HG03378 (cell line): ENCODE measurements around the gene NEU4.
"Not testable (repeated sequence)": the region's sequence is repeated elsewhere in the genome, so short reads cannot be mapped to it uniquely, and the experiment has no call there.

Experiments
- ATAC-seq: cut with Tn5 transposase; IDR thresholded peaks from one replicate; pipeline ENCODE4 v1.9.1; 2021; ENCODE audit warnings: mild to moderate bottlenecking, moderate library complexity; ENCODE audit not compliant: unreplicated experiment

The NEU4 gene

DNA sequence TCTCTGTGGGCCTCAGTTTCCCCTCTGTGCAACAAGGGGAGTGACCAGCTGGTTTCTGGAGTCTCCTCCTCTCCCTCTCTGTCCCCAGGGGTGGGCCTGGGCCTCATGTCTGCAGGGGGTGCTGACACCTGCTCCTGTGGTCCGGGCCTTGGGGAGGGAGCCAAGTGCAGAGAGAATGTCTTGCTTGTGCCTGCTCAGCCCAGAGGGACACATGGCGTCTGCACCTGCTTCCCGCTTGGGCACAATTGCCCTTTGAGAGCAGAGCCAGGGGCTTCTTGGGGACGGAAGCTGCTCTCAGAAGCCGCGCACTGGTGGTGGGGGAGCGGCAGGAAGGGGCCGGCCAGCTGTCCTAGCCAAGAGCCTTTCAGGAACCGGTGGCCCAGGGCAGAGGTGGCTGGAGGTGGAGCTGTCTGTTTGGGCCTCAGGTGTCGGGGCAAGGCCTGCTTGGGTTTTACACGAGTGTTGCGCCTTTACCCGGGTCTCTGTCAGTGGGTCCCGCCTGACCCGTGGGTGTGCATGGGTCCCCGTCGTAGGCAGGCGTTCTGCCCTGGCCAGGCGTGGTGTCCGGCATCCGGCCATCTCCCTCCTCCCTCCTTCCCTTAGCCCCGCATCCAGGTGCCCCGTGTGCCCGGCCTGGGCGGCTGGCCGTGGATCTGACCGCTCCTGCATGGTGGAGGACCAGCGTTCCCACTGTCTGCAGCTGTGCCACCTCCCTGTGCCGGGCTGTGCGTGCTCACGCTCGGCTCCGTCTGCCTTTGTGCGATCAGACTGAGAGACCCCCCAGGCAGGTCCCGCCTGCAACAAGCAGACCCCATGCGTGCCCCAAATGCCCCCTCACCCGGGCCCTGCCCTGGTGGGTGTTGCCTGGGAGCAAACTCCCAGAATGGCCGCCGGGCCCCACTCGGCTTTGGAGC, 4.0 kb downstream of the NEU4 start:
- ATAC-seq, result no peak

DNA sequence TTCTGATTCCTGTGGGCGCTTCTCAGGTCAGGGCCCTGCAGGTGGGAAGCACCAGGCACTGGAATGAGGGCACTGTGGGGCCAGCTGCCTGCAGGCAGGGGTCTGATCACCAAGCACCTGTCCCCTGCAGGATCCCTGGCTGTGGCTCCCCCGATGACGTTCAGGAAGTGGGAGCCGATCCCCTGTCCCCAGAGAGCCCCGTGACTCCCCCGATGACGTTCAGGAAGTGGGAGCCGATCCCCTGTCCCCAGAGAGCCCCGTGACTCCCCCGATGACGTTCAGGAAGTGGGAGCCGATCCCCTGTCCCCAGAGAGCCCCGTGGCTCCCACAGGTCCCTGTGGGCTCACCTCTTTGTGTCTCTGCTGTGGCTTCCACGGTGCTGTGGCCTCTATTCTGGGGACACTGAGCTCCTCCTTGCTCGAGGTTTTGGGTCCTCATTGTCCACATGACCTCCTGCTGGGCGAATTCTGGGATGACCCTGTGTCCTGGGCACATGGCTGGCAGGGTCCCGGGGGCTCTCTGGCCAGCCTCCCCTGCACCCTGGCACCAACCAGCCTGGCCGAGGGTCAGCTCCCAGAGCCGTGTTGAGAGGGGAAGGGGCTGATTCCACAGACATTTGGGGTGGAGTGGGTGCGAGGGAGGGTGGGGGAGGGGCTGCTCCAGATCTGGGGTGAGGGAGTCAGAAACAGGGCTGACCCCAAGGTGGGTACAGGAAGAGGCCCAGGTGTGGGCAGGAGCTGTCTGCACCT, 4.8 kb downstream of the NEU4 start:
- no peak for ATAC-seq

DNA sequence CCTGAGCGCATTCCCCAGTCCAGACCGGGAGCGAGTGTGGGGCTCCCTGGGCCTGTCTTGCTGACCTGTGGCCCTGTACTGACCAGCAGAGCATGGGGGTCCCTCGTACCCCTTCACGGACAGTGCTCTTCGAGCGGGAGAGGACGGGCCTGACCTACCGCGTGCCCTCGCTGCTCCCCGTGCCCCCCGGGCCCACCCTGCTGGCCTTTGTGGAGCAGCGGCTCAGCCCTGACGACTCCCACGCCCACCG, 5.3 kb downstream of the NEU4 start:
- ATAC-seq, result no peak

DNA sequence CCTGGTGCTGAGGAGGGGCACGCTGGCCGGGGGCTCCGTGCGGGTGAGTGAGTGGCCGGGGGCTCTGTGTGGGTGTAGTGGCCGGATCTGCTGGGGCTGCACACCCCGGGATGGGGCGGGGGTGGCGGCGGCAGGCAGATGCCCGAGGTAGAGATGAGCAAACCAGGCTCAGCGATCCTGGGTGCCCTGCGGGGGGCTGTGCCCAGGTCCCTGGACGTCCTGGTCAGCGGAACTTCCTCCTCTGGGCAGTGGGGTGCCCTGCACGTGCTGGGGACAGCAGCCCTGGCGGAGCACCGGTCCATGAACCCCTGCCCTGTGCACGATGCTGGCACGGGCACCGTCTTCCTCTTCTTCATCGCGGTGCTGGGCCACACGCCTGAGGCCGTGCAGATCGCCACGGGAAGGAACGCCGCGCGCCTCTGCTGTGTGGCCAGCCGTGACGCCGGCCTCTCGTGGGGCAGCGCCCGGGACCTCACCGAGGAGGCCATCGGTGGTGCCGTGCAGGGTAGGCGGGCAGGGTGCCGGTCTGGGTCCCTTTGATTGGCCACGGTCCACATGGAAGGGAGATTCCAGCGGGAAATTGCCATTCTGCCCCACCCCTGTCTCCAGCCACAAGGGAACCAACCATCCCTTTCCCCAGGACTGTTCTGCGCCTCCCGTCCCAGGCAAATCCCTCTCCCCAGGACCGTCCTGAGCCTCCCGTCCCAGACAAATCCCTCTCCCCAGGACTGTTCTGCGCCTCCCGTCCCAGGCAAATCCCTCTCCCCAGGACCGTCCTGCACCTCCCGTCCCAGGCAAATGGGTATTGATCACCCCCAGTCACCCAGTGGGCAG, 5.9 kb downstream of the NEU4 start:
- ATAC-seq, result no peak

DNA sequence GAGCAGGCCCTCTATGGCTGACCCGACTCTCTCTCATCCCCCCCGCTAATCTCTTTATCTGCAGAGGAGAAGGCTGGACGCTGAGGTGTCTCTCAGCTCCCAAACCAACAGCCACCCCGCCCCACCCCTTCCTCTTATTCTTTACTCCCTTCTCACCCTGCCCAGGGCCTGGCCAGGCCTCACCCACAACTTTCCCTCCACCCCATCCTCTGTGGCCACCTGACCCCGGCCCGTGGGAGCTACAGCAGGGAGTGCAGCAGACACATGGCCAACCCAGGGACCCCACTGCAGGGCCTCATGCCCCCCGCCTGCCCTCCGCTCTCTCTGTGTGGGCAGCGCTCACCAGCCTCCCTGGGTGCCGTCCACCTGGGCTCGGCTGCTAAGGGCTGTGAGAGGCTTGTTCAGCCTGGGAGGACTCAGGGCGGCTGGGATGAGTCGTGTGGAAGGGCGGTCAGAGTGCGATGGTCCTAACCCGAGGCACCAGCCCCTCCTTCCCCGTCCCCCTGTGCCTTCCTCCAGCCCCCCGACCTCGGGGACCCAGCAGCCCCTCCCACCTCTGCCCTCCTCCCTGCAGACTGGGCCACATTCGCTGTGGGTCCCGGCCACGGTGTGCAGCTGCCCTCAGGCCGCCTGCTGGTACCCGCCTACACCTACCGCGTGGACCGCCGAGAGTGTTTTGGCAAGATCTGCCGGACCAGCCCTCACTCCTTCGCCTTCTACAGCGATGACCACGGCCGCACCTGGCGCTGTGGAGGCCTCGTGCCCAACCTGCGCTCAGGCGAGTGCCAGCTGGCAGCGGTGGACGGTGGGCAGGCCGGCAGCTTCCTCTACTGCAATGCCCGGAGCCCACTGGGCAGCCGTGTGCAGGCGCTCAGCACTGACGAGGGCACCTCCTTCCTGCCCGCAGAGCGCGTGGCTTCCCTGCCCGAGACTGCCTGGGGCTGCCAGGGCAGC, 6.8 kb downstream of the NEU4 start:
- no peak for ATAC-seq

DNA sequence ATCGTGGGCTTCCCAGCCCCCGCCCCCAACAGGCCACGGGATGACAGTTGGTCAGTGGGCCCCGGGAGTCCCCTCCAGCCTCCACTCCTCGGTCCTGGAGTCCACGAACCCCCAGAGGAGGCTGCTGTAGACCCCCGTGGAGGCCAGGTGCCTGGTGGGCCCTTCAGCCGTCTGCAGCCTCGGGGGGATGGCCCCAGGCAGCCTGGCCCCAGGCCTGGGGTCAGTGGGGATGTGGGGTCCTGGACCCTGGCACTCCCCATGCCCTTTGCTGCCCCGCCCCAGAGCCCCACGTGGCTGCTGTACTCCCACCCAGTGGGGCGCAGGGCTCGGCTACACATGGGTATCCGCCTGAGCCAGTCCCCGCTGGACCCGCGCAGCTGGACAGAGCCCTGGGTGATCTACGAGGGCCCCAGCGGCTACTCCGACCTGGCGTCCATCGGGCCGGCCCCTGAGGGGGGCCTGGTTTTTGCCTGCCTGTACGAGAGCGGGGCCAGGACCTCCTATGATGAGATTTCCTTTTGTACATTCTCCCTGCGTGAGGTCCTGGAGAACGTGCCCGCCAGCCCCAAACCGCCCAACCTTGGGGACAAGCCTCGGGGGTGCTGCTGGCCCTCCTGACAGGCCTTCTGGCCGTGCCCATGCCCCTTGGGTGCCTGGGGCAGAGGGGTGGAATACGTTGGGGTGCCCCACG, 7.6 kb downstream of the NEU4 start:
- ATAC-seq, result no peak

DNA sequence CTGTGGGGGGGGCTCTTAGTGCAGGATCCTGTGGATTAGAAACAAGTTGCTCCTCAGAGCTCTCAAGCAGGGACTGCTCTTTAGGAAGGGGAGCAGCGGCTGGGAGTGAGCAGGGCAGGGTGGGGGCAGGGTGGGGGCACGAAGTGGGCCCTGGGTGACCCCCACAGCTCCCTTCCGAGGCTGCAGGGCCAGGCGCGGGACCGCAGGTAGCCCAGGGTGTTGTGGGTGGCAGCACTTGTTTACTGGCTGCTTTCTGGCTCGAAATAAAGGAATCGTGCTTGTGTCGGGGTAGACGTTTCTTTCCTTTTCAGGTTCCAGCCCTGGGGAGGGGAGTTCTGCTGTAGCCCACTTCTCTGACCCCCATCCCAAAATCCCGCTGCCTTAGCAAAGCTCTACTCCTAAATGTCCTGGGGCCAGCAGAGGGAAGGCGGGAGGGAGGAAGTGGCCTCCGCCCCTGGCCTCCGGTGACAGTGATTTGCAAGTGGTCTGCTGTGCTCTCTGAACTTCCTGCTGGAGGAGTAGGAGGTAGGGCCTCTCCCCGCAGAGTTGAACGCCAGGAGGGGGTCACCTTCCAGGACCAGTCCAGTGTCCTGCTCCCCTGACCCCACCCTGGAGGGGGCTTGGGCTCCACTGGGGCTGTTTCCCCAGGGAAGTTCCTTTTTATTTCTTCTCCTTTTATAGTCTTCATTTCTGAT, 8.3 kb downstream of the NEU4 start:
- no peak for ATAC-seq

DNA sequence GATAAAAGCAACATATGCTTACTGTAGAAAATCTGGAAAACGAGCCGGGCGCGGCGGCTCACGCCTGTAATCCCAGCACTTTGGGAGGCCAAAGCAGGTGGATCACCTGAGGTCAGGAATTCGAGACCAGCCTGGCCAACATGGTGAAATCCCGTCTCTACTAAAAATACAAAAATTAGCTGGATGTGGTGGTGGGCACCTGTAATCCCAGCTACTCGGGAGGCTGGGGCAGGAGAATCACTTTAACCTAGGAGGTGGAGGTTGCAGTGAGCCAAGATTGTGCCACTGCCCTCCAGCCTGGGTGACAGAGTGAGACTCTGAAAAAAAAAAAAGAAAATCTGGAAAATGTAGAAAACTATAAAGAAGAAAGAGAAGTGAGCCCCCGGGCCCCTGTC, 8.8 kb downstream of the NEU4 start:
- ATAC-seq, result not testable (repeated sequence)

DNA sequence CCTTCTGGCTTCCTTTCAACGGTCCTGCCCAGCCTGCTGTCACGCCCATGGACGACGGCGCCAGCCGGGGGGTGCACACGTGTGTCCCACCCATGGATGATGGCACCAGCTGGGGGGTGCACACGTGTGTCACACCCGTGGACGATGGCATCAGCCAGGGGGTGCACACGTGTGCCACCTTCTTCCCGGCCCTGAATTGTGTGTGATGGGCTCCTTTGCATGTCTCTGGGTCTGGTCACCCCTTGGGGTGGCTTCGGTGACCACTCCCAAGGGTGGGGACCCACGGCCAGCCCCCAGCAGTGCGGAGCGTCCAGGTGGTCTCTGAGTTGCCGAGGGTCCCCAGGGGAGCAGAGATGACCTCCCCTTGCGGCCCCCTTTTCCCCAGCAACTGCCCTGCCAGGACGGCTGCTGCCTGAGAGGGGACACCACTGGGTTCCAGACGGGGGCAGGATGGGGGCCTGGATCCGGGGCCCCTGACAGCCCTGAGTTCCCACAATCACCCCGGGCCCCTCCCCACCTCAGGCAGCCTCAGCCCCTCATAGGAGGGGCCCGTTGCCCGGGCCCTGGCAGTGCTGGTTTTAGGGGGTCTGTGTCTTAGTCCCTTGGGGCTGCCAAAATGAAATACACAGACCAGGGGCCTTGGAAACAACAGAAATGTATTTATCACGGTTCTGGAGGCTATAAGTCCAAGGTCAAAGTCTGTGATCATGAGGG, 9.4 kb downstream of the NEU4 start:
- no peak for ATAC-seq

DNA sequence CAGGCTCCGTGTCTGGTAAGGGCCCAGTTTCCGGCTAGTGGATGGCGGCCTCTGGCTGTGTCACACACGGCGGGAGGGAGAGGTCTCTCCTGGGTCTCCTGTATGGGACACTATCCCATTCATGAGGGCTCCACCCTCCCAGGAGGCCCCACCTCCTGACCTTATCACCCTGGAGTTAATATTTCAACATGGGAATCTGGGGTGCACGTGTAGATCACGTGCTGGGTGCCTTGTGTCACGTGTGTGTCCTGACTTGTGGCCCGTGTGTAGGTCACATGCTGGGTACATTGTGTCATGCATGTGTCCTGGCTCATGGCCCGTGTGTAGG, 9.9 kb downstream of the NEU4 start:
- ATAC-seq, result no peak

DNA sequence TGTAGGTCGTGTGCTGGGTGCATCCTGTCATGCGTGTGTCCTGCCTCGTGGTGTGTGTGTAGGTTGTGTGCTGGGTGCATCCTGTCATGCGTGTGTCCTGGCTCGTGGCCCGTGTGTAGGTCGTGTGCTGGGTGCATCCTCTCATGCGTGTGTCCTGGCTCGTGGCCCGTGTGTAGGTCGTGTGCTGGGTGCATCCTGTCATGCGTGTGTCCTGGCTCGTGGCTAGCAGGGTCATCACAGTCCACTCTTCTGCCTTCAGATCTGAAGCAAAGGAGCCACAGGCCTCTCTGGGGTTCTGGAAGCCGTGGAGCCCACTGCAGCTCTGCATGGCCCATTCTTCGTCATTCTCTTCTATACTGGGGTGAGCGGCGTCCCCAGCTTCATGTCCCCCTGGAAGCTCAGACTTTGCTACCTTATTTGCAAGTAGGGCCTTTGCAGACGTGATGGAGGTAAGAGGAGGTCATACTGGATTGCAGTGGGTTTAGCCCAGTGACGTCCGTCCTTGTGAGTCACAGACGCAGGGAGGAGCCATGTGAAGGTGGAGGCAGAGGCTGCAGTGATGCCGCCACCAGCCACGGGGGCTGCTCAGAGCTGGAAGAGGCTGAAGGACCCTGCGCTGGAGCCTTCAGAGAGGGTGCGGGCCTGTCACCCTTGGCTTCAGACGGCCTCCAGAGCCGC, 11.1 kb downstream of the NEU4 start:
- ATAC-seq, result not testable (repeated sequence)

DNA sequence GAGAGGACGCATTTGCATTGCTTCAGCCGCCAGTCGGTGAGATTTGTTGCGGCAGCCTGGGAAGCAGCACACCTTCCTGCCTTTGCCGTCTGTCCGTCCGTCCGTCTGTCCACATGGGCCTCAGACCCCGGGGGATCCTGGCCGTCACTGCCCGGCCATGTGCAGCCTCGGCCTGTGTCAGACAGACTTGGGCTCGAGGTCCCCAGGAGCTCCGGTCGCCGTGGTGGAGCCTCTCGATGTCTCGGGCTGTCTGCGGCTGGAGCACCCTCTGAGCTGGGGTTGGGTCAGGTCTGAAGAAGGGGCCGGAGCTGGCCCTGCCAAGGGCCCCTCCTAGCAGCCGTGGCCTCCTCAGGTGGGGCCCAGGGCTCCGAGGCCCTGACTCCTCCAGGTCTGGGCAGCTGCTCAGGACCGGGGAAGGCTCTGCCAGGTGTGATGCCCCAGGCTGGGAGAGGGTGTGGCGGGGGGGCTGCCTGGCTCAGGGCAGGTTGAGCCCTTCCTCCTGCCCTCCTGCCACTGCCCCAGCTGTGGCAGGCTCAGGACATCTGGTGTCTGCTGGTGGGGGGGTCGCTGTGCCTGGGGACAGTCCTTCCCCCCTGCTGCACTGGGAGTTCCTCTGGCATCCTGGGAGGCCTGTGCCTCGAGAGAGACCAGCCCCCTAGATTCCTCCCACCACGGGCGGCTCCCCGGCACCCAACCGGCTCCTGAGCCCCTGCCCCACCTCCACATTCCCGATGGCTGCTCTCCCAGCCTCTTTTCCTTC, 11.8 kb downstream of the NEU4 start:
- no peak for ATAC-seq

DNA sequence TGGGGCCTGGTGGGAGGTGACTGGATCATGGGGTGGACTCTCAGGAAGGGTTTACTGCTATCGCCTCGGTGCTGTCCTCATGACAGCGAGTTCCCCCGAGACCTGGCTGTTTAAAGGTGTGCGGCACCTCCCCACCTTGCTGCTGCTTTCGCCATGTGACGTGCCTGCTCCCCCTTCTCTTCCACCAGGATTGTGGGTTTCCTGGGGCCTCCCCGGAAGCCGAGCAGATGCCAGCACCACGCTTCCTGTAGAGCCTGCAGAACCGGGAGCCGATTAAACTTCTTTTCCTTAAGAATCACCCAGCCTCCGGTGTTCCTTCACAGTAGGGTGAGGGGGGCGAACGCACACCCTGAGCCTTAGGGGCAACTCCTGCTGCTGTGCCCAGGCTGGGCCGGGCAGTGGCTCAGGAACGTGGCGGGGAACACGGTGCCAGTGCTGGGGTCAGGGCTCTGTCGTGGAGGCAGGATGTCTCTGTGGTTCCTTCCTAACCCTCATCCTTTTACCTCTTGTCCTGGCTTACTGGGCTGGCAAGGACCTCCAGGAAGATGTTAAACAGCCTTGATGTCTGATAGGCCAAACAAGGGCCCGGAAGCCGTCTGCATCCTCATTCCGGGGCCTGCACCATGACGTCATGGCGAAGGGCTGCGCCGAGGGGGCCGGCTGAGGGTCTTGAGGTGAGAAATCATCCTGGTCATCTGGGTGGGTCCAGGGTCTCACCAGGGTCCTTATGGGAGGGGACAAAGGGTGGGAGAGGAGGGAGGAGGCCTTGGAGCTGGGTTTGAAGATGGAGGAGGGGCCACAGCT, 12.7 kb downstream of the NEU4 start:
- no peak for ATAC-seq

DNA sequence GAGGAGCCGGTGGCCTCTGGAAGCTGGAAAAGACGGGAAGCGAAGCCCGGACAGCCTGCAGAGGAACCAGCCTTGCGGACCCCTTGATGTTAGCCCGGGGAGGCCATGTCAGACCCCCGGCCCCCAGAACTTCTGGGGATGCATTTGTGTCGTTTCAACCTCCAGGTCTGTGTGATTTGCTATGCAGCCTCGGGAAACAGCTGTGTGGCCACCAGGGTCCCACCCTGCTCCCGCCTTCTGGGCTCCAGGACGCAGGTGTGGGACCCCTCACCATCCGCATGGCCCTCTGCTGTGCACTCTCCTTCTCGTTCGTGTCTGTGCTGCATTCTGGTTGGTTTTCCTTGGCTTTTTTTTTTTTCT, 13.3 kb downstream of the NEU4 start:
- ATAC-seq, result no peak

DNA sequence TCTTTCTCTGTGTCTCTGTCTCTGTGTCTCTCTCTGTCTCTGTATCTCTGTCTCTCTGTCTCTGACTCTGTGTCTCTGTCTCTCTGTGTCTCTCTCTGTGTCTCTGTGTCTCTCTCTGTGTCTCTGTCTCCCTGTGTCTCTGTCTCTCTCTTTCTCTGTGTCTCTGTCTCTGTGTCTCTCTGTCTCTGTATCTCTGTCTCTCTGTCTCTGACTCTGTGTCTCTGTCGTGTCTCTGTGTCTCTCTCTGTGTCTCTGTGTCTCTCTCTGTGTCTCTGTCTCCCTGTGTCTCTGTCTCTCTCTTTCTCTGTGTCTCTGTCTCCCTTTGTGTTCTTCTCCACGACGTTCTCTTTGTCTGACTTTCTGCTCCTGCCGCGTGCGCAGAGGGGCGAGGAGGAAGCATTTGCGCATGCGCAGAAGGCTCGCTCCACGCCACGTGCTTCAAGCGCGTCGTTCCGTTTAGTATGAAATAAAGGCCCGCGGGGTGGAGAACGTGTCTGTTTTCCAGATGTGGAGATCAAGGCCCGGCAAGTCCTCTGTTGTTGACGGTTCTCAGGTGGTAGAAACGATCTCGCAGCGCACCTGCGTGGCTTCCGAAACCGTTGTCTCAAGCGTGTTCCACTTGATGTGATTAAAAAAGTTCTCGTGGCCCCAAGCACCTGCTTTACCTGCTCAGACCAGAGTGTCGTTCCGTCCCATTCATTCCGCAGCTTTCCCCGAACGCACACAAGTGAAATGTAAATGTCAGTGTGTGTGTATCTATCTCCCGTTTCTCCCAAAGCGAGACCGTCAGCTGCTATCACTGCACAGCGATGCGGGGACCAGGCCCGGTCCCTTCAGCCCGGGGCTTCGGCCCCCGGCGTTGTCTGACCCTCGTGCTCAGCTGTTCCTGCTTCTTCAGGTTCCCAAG, 14.8 kb downstream of the NEU4 start:
- not testable (repeated sequence) for ATAC-seq

DNA sequence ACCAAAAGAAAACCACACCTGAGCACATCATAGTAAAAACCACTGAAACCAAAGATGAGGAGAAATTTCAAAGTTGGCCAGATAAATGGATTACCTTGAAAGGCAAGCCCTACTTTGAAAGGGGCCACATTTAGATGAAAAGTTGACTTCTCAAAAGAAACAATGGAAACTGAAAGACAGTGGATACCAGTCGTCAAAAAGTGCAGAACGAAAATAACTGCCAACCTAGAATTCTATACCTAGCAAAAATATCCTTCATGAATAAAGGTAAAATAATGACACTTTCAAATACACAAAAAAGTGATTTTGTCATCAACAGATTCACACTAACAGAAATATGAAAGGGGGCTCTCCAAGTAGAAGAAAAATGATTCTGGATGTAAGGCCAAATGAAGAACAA, 18.4 kb downstream of the NEU4 start:
- ATAC-seq, result no peak
